NCI-H146 treated with DMSO at 0.1 percent for 48 hours (cell line): ENCODE data around the gene RASAL2.
"Not testable (repeated sequence)": the region's sequence is repeated elsewhere in the genome, so short reads cannot be mapped to it uniquely, and the experiment has no call there.

Source experiments
- DNase-seq: peaks from one replicate; lab custom pipeline; 2025; ENCODE audit not compliant: unreplicated experiment; lab: John Stamatoyannopoulos, UW

The RASAL2 gene

GRCh38 chr1:178500091-178500770, 406.3 kb downstream of the RASAL2 start:
- no peak for DNase-seq

- no peak for DNase-seq
Observed at GRCh38 chr1:178500936-178501554, 407.1 kb downstream of the RASAL2 start.

GRCh38 chr1:178501705-178502329, 407.9 kb downstream of the RASAL2 start:
- peak; percentile 50 for DNase-seq

DNA sequence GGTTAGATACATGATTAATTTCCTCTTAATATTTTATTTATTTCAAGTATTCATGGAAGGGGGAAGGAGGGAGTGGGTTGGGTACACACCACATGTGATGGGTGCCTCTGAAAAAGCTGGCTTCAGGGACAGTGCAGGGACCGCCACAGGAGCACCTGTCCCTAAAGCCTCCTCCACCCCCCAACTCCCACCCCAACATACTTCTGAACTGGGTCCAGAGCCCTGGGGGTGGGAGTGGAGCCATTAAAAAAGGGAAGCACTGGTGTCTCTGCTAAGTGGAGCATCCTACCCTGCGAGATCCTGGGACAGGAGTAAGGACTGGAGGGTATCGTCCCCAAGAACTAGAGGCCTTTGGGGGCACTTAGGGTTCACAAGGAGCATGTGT, 408.4 kb downstream of the RASAL2 start:
- DNase-seq = no peak

DNA sequence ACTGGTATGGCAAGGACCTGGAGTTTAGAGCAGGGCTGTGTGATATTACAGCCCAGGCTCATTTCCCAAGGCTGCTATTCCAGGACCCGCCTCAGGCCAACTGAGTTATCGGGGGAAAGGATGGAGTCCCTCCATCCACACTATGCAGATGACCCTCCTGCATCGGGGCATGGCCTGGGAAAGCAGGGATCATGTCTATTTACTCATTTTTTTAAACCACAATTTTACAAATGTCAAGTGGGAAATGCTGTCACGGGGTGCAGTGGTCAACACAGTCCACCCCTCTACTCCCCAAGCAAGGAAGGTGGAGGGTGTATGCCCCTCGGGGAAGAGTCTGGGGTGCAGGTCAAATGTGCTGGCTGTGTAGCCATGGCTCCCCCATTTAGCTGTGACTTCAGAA, 409.0 kb downstream of the RASAL2 start:
- no peak for DNase-seq

DNA sequence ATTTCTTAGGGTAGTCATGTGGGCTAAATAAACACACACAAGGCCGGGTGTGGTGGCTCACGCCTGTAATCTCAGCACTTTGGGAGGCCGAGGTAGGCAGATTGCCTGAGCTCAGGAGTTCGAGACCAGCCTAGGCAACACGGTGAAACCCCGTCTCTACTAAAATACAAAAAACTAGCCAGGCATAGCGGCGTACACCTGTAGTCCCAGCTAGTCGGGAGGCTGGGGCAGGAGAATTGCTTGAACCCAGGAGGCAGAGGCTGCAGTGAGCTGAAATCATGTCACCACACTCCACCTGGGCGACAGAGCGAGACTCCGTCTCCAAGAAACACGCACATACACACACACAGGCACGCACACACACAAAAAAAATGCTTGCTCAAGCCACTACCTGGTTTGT, 409.4 kb downstream of the RASAL2 start:
- DNase-seq = not testable (repeated sequence)

- no peak for DNase-seq
Observed at GRCh38 chr1:178503849-178504248, 409.9 kb downstream of the RASAL2 start.

DNA sequence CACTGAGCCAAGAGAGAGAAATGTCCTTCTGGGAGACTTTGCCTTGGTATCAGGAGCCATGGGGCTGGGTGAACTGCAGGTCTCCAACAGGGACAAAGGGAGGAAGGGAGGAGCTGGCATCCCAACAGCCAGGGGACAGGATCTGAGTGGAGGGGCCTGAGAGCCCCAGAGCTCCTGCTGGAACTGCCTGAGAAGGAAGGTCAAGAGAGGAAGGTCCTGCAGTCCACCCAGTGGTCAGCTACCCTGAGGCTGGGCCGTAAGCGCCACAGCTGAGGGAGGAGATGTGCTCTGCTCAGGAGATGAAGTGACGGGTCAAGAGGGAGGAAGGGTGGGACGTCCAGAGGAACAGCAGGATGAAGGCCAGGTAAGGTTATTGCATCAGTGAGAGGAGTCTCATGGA, 410.4 kb downstream of the RASAL2 start:
- DNase-seq = no peak

DNA sequence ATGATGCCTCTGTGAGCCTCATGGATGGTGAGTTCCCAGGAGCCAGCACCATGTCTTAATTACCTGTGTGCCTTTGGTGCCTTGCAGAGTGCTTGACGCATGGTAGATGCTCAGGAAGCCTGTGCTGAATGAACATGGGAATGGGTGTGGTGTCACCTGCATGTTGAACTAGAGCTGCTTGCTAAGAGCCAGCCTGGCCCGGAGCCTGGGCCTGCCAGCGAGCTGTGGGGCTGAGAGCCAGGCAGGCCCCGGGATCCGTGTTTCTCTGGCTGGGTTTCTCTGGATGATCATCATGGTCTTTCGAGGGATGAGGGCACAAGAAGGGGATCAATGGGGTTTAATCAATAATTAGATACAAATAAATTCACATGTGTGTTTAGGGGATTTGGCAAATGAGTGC, 412.3 kb downstream of the RASAL2 start:
- no peak for DNase-seq

- no peak for DNase-seq
Observed at GRCh38 chr1:178506669-178507068, 412.8 kb downstream of the RASAL2 start.

DNA sequence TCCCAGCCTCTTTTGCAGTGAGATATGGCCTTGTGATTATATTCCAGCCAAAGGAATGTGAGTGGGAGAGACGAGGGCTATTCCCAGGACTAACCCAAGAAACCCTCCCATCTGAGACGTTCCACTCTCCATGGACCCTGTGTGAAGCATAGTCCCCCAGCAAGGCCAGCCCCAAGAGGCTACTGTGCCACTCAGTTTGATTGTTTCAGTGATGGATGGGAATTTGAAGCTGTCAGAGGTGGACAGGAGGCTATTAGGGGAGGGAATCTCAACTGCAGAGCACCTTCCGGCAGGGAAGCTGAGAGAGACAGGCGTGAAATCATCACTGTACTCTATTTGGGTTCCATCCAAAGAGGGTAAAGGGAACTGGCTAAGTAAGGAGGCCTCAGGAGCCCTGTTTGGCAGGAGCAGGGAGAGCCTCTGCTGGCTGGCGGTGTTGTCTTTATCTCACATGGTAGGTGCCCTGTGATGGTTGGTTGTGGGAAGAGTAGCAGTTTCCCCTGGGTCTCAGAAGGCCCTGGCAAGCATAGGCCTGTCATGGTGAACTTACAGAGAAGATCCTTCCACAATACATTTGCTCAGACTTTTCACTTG, 415.6 kb downstream of the RASAL2 start:
- DNase-seq = no peak

DNA sequence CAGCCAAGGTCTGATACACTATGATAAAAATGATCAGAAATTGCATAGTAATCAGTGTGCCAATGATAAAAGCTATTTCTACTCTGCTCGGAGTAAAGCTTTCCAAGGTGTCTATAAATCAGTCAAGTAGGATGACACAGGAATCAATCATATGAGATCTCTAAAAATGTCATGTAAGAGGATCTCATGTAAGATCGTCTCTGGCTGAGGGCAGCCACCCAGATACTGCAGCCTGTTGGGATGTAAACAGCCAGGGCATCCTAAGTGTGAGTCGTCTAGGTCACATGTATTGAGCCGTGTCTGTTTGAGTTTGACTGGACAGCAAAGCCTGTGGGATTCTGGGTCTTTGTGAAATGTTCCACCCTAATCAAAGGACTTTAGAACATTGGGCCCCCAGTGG, 416.3 kb downstream of the RASAL2 start:
- DNase-seq = no peak

GRCh38 chr1:178512566-178513277, 418.8 kb downstream of the RASAL2 start, which contains the start of gene TEX35:
Gene TEX35 (plus strand): TSS chr1:178513109. CDS start chr1:178513189, 80 bp downstream.
- no peak for DNase-seq

DNA sequence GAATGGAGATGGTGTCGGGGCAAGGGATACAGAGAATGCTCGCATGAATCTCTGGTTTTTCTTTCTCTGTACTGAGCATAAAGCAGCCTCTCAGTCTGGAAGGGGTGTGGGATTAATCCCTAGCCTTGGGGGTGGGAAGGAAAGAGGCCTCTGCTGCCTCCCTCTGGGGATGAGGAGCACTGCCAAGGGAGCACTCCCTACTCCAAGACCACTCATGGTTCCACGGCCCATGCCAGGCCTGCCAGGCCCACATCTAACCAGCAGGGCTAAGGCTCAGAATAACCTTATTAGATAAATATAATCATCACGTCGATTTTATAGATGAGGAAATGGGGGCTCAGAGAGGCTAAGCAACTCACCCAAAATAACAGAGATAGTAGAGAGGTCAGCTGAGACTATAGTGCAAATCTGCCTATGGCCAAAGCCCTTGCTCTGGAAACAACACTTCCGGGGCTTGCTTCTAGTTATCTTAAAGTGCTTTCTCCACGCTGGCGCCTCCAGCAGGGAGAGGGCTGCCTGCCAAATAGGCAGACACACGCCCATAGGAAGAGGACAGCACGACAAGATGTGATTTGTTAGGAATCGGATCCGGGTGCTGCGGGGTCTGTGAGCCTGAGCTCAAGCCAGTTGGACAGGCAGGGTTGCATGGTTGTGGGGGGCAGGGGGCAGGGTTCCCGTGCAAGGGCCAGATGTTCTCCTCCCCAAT, 419.5 kb downstream of the RASAL2 start:
- DNase-seq = no peak

DNA sequence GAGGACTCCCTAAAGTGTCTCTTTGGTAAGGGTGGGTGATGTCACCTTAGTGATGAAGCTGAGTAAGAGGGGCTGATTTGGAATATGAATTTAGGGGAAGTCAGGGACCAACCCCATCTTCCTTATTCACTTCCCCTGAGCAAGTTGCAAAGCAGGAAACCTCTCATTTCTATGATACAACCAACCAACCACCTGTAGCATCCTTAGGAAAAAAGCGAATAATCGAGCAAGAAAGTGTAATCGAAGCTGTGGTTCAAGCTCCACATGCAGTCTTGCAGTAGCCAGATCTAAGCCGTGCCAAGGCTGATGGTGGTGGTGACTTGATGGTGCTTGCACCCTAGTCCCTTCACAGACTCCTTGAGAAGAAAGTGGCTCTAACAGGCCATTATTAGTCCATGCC, 422.2 kb downstream of the RASAL2 start:
- no peak for DNase-seq

DNA sequence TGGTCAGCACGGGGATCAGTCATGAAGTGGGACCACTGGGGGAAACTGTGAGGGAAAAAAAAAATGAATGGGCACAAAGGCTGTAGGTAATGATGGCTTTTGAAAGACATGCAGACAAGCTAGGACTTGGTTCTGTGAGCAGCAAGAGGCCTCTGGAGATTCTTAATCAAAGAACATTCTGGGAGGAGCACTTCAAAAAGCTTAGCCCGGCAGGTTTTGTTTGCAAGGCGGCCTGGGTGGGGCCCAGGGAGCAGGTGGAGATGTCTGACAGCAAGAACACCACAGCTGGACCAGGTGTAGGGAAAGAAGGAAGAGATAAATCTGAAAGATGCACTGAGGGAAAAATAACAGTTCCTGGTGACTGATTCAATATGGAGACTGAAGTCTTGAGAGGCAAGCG, 425.0 kb downstream of the RASAL2 start:
- DNase-seq = peak; percentile 36

- DNase-seq = no peak
Observed at GRCh38 chr1:178520803-178521202, 426.9 kb downstream of the RASAL2 start.

GRCh38 chr1:178521241-178521640, 427.3 kb downstream of the RASAL2 start:
- DNase-seq = no peak

DNA sequence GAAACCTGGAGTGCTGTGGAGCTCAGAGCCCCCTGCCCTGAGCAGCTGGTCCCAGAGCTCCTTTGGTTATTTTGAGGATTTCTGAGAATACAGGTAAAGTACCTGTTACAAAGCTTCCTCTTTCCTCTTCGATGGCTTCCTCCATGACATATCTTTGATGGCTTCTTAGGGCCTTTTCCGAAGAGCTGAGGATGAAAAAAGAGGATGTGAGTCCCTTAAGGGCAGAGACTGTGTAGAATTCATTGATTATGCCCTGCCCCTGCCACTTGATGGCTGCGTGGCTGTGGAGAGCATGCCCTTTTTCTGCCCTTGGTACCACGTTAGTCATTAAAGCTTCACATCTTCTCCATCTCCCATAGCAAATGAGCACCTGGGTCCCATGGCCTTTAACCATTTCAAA, 433.2 kb downstream of the RASAL2 start:
- DNase-seq = no peak

DNA sequence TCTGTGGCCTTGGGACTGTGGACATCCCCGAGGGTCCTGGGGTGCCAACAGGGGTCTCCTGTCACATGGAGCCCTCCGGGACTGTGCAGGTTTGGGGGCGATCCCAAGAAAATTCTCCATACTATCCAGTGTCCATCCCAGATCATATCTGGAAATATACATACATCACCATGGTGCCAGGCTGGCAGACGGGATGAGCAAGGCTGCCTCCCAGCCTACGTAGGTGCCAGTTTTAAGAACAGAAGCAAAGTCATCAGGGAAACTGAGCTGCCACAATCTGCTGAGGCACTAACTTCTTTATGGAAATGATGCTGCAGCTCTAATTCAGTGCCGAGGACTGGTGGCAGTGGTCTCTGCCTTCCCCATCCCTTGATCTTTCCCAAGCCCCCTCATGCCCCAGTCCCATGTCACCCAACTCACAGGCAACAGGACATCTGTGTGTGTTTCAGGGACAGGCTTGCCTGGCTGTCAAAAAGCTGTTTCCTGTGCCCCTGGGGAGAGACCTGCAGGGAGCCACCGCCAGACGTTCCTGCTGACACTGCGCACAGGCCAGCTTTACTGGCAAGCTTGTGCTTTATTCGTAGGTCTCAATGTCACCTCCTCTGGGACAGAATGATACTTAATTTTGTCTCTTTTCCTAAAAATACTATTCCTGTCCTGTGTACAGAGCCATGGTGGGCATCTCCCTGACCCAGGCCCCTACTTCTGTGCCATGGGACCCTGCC, 434.5 kb downstream of the RASAL2 start:
- DNase-seq = peak; percentile 33
